ENCODE data around the gene TRPV5. TPM values are rescaled to one million over a fixed set of nuclear protein-coding genes. Genes with fewer than 3 reads are reported as not detected.

TRPV5 gene
- total and polyA plus RNA-seq, 2 donors (not counting 3 experiments of a cell fraction or from before 2014, with no cell fraction given): not detected

DNA sequence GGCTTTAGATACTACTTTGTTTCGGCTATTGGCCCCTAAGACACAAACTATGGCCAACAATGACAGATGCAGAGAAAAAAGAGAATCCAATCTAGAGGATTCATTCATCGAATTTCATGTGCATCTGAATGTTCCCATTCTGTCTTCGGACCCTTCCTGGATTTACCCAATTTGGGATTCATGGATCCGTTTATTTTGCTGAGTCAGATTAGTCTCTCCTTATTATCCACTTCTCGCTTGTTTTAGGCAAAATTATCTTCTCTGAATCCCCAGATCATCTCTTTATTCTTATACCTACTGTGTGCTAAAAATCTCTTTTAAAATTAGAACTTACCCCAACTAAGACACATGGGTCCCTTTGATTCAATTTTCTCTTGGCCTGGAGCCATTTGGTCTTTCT, 54.5 kb downstream of the TRPV5 start:
- dilution Hi-C loops (cut with MboI; ENCODE audit: extremely low pct_ligation_motif_present, low sequenced_read_pairs) (no loop called here), intact Hi-C loops (cut with micrococcal nuclease) (no loop called here)
- Histone ChIP-seq H3K4me2 (ENCODE audit: insufficient read depth, low read length) (no peak overlapping the region), H3K4me1 (ENCODE audit: control insufficient read depth, extremely low read depth, insufficient read depth, low read length) (no peaks in the 10 kb centered on the region), H3K9ac (replicated peaks; ENCODE audit: extremely low read depth, insufficient read depth, low read length) (no peak overlapping the region), H3K79me2 (ENCODE audit: control insufficient read depth, insufficient read depth, low read length) (no peaks in the 10 kb centered on the region), H3K9me3 (replicated peaks; ENCODE audit: control insufficient read depth, insufficient read depth, low read length) (no peaks in the 10 kb centered on the region), H4K20me1 (replicated peaks; ENCODE audit: control insufficient read depth, extremely low read depth, insufficient read depth, low read length) (no peaks in the 10 kb centered on the region), H3K36me3 (ENCODE audit: control insufficient read depth in 2 of 2, extremely low read depth in 1 of 2, insufficient read depth in 2 of 2, low read length in 2 of 2) (no peaks in the 10 kb centered on the region), H2AFZ (ENCODE audit: low read depth, low read length) (no peak overlapping the region), H3K9me1 (replicated peaks; ENCODE audit: control insufficient read depth, extremely low read depth, insufficient read depth, low read length) (no peaks in the 10 kb centered on the region), H3K27ac (ENCODE audit: insufficient read depth, low read depth, low read length) (no peak overlapping the region), H3K4me3 (replicated peaks in 1 of 3; ENCODE audit: insufficient read depth in 1 of 3, low read depth in 1 of 3, low read length in 3 of 3) (no peak overlapping the region), H3K27me3 (ENCODE audit: control insufficient read depth in 2 of 2, insufficient read depth in 2 of 2, low read length in 2 of 2) (peaks cover 0 to 2% of the 10 kb centered on the region in 2 experiments)
- POLR2A ChIA-PET: no interaction called here
- no peak for FAIRE-seq
- DNase-seq (ENCODE audit: low read depth, low spot score): no peak
- TF ChIP-seq JUN (IDR thresholded peaks at IDR 0.05; ENCODE audit: borderline replicate concordance, insufficient read depth, insufficient read length, low read depth): no peak
- TF ChIP-seq EZH2 (IDR thresholded peaks at IDR 0.05; ENCODE audit: borderline replicate concordance, low read depth, low read length, severe bottlenecking): no peak
- no peak for TF ChIP-seq GATA2 (IDR thresholded peaks at IDR 0.05; ENCODE audit: insufficient read depth, insufficient read length, low read depth, low read length)
- no peak for TF ChIP-seq POLR2AphosphoS5 (IDR thresholded peaks at IDR 0.05; ENCODE audit: insufficient read depth, low read depth, low read length)
- no peak for TF ChIP-seq CTCF (IDR thresholded peaks at IDR 0.05; ENCODE audit: extremely low read depth in 1 of 2, insufficient read depth in 1 of 2, low read depth in 1 of 2, low read length in 2 of 2)
- TF ChIP-seq, protein P1, sequence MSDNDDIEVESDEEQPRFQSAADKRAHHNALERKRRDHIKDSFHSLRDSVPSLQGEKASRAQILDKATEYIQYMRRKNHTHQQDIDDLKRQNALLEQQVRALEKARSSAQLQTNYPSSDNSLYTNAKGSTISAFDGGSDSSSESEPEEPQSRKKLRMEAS (IDR thresholded peaks at IDR 0.05; ENCODE audit: insufficient read depth, insufficient read length): no peak
- TF ChIP-seq MYC (IDR thresholded peaks at IDR 0.05; ENCODE audit: low read depth, low read length): no peak
- TF ChIP-seq POLR2A (IDR thresholded peaks at IDR 0.05; ENCODE audit: low read depth, low read length): no peak
- TF ChIP-seq FOS (IDR thresholded peaks at IDR 0.05; ENCODE audit: borderline replicate concordance, insufficient read depth, low read length): no peak
- BruUV-seq (replicated peaks): no TSS peak
- CTCF ChIA-PET: interaction anchor here (0.8 to 3.1 kb wide), 10 partner anchors 8 to 363 kb away, joined by 3 to 64 read pairs (median 7); no protein-coding TSS in a partner anchor
